ENCODE measurements around the gene DNAH9.

The DNAH9 gene

GRCh38 chr17:11981862-11982261 lies 383.6 kb downstream of the DNAH9 start:
- DNase-seq (ENCODE audit: low read depth in 2 of 2), result no peak

- DNase-seq (ENCODE audit: low read depth in 2 of 2), result no peak
Measured at GRCh38 chr17:11986179-11986941, 388.1 kb downstream of the DNAH9 start.

GRCh38 chr17:11986942-11987329 lies 388.7 kb downstream of the DNAH9 start:
- no peak for DNase-seq (ENCODE audit: low read depth in 2 of 2)

- DNase-seq (ENCODE audit: low read depth in 2 of 2), result no peak
Measured at GRCh38 chr17:11990363-11990983, 392.2 kb downstream of the DNAH9 start.

- no peak for DNase-seq (ENCODE audit: low read depth in 2 of 2)
Measured at GRCh38 chr17:11991461-11991860, 393.2 kb downstream of the DNAH9 start.

- no peak for DNase-seq (ENCODE audit: low read depth in 2 of 2)
Measured at GRCh38 chr17:11996722-11997146, 398.5 kb downstream of the DNAH9 start.

GRCh38 chr17:11997147-11997971 lies 399.1 kb downstream of the DNAH9 start, which contains the start of gene ZNF18:
ZNF18 (minus strand) TSS chr17:11997475; CDS start chr17:11992829, 4,646 bp downstream.
- peak; percentile 95 to 96 for DNase-seq (ENCODE audit: low read depth in 2 of 2)

- no peak for DNase-seq (ENCODE audit: low read depth in 2 of 2)
Measured at GRCh38 chr17:11997972-11998233, 399.6 kb downstream of the DNAH9 start.

- DNase-seq (ENCODE audit: low read depth in 2 of 2), result no peak
Measured at GRCh38 chr17:11999696-12000095, 401.4 kb downstream of the DNAH9 start.

GRCh38 chr17:12007466-12007865 lies 409.2 kb downstream of the DNAH9 start:
- no peak for DNase-seq (ENCODE audit: low read depth in 2 of 2)
